GM12865 (cell line): ENCODE measurements around the gene ALDH2.

ENCODE experiments used
- DNase-seq: peaks from one replicate; pipeline ENCODE4 v3.0.0; 2010; ENCODE audit warnings: low read depth
- H3K4me3 ChIP-seq: 2 replicates; pipeline ENCODE4 v1.5.1; 2011; ENCODE audit warnings: mild to moderate bottlenecking, low read depth, low read length, control low read depth
- CTCF ChIP-seq: IDR thresholded peaks from 2 replicates; pipeline ENCODE4 v1.5.1; 2011; ENCODE audit warnings: low read length, control low read depth, low read depth, inconsistent platforms; ENCODE audit not compliant: insufficient read depth; ENCODE audit errors: missing control alignments

Gene ALDH2

GRCh38 chr12:111841236-111841749 lies 74.6 kb downstream of the ALDH2 start:
- DNase-seq, result no peak
- peak overlapping the region; percentile 74 for H3K4me3 ChIP-seq
- no peak for TF ChIP-seq CTCF

GRCh38 chr12:111841750-111842555 lies 75.2 kb downstream of the ALDH2 start, which contains the start of gene MAPKAPK5:
Gene MAPKAPK5 (plus strand): TSS chr12:111842228. CDS start chr12:111842734, 506 bp downstream.
- no peak for TF ChIP-seq CTCF
- DNase-seq, result peak; percentile 97
- H3K4me3 ChIP-seq, result peak within 1 kb of the TSS; percentile 74

GRCh38 chr12:111842556-111843396 lies 76.0 kb downstream of the ALDH2 start:
- TF ChIP-seq CTCF, result no peak
- H3K4me3 ChIP-seq, result peak overlapping the region; percentile 74
- peak; percentile 30 for DNase-seq

- no peak for DNase-seq
- TF ChIP-seq CTCF, result no peak
- H3K4me3 ChIP-seq, result no peak overlapping the region
These were observed 79.3 kb downstream of the ALDH2 start for GRCh38 chr12:111846016-111846415.

- no peak for DNase-seq
- no peak for TF ChIP-seq CTCF
- no peak overlapping the region for H3K4me3 ChIP-seq
These were observed 83.8 kb downstream of the ALDH2 start for GRCh38 chr12:111850526-111850925.

- H3K4me3 ChIP-seq, result no peak overlapping the region
- no peak for DNase-seq
- no peak for TF ChIP-seq CTCF
These were observed 91.5 kb downstream of the ALDH2 start for GRCh38 chr12:111858186-111858585.
